Measurements from ENCODE around the gene HIF3A.

HIF3A gene

GRCh38 chr19:46330319-46330918 lies 33.6 kb downstream of the HIF3A start:
- no peak for DNase-seq (ENCODE audit: low spot score)

DNA sequence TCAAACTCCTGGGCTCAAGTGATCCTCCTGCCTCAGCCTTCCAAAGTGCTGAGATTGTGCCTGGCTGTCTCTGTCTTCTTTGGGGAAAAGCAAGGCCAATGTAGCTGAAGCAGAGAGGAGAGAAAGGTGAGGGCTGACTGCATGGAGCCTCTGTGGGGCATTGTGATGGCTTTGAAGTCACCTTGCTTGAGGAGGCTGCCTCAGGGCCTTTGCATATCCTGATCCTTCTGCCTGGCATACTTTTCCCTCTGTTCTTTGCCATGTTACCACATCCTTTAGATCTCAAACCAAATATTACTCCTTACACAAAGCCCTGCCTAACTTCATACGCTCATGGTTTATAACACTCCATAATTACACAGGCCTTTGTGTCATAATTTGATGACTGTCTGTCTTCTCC lies 40.6 kb downstream of the HIF3A start:
- DNase-seq (ENCODE audit: low spot score): no peak

DNA sequence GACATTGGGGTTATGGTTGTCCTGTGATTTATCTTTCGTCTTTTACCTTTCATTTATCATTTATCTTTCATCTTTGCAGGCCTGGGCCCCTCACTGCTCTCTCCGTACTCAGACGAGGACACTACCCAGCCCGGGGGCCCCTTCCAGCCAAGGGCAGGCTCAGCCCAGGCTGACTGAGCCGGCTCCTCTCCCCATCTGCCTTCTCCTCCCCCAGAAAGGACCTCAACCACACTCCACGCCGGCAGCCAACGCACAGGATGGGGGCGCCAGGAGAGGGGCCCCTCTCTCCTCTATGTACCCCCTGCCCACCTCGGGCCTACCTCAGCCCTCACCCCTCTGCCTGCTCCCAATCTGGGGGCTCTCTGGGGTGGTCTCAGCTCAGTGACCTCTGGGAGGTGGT lies 42.6 kb downstream of the HIF3A start:
- DNase-seq (ENCODE audit: low spot score): no peak

DNA sequence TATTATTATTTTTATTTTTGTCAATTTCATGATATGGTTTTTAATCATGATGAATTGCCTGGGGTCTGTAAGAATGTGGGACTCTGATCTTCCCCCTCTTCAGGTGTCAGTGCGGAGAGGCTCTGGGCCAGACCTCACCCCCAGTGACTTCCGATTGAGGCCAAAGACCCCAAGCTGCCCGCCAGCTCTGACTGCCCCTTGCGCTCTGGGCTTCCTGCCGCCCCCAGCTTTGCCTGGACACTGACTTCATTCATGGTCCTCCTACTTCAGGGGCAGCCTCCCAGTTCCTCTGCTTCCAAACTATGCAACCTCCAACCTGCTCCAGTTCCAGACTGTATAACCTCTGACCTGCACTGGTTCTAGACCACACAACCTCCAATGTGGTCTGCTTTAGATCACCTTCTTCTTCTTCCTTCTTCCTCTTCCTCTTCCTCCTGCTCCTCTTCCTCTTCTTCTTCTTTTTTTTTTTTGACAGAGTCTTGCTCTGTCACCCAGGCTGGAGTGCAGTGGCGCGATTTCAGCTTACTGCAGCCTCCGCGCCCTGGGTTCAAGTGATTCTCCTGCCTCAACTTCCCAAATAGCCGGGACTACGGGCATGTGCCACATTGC lies 43.3 kb downstream of the HIF3A start:
- DNase-seq (ENCODE audit: low spot score): no peak

GRCh38 chr19:46341937-46342336 lies 45.1 kb downstream of the HIF3A start:
- no peak for DNase-seq (ENCODE audit: low spot score)

DNA sequence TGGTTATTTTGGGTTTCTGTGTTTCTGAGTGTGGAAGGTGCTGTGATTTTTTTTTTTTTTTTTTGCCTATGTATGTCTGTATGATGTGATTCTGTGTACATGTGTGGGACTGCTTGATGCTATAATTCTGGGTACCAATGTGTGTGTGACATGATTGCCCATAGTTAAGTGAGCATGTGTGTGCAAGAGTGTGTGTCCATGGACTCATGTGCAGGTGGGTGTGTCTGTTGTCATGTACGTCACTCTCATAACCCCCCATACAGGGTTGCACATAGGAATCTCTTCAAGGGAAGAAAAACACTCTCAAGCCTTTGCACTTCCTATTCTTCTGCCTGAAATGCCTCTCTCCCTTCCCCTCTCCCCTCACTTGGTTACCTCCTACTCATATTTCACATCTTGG lies 47.5 kb downstream of the HIF3A start:
- DNase-seq (ENCODE audit: low spot score): no peak

GRCh38 chr19:46345157-46345556 lies 48.3 kb downstream of the HIF3A start:
- DNase-seq (ENCODE audit: low spot score): no peak

GRCh38 chr19:46346821-46347571 lies 50.2 kb downstream of the HIF3A start, which contains the start of gene PPP5C:
TSS of gene PPP5C (plus strand) at chr19:46347087. CDS start at chr19:46347097, 10 bp downstream.
- DNase-seq (ENCODE audit: low spot score): peak; percentile 99

DNA sequence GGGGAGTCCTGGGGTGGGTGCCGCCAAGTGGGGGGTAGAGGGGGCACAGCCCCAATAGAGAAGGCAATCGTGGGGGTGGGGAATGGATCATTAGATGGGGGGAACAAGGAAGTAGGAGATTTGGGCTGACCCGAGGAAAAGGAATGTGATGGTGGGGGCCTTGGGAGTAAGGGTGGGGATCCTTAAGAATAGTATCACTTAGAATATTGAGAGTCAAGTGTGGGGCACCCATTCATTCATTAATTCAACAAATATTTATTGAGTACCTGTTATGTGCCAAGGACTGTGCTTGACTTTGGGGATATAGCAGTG lies 50.7 kb downstream of the HIF3A start:
- DNase-seq (ENCODE audit: low spot score): no peak

GRCh38 chr19:46347985-46348384 lies 51.1 kb downstream of the HIF3A start:
- DNase-seq (ENCODE audit: low spot score): no peak

- DNase-seq (ENCODE audit: low spot score): no peak
These were observed 52.6 kb downstream of the HIF3A start for GRCh38 chr19:46349311-46349993.

DNA sequence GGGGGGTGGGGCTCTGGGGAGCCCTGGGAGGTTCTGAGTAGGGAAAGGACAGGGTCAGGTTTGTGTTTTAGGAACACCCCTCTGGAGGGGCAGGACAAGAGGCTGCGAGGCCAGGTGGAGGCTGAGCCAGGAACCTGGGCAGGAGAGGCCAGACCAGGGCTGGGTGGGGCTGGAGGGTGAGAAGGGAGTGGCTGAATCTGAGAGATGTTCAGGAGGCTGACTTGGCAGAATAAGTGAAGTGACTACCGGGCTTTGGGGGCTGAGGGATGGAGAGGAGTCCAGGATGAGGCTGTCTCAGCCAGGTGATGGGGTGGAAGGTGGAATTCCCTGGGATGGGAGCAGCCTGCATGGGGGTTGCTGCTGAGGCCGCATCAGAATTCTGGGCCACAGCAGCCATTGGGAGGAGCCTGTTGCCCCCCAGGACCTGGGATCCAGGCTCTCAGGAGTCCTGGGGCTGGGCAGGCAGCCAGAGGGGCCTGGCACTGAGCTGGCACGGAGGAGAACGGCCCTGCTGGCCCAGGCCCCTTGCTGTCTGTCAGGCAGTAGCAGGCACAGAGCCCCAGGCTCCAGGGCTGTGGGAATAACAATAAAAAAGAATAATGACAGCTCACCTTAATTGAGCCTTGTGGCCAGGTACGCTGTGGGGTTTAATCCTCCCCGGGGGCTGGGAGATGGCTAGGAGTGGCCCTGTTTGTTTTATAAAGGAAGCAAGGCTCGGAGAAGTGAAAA lies 53.4 kb downstream of the HIF3A start:
- DNase-seq (ENCODE audit: low spot score): no peak

- DNase-seq (ENCODE audit: low spot score): no peak
These were observed 53.9 kb downstream of the HIF3A start for GRCh38 chr19:46350758-46351159.

- DNase-seq (ENCODE audit: low spot score): peak; percentile 82
These were observed 54.6 kb downstream of the HIF3A start for GRCh38 chr19:46351241-46352041.

- DNase-seq (ENCODE audit: low spot score): no peak
These were observed 57.1 kb downstream of the HIF3A start for GRCh38 chr19:46353730-46354528.

- DNase-seq (ENCODE audit: low spot score): no peak
These were observed 58.6 kb downstream of the HIF3A start for GRCh38 chr19:46355234-46356148.

- DNase-seq (ENCODE audit: low spot score): no peak
These were observed 59.6 kb downstream of the HIF3A start for GRCh38 chr19:46356149-46357055.

DNA sequence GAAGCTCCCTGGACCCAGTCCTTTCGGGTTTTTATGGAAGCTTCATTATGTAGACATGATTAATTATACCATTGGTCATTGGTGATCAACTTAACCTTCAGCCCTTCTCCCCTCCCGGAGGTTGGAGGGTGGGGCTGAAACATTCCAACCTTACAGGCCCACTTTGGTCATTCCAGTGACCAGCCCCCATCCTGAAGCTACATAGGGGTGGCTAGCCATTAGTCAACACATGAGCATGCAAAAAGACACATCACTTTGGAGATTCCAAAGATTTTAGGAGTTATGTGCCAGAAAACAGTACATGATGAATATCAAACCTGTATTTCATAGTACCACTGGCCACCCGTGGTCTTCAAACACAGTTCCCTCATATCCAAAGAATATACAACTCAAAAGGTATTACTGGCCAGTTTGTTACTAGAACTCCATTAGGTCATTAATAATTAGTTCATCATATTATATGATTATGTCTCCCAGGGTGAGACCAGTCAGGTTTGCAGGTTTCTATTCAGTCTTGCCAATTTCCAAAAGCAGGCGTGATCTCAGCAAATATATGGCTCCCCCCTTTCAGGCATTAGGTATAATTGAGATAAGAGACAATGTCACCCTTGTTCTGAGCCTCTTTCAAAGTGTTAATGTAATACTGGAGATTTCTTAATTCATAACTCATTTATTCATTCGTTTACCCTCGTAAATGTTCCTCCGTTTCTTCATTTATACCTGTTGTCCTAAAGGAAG lies 61.2 kb downstream of the HIF3A start:
- no peak for DNase-seq (ENCODE audit: low spot score)
